Activated CD4-positive, alpha-beta T cell treated with anti-CD3 and anti-CD28 coated beads, Interleukin-2, amount 10 ng/mL, durations not matched to agents 24 days and 14 days (primary cell): ENCODE results near the gene RAPGEF5. TPM values are rescaled to one million over a fixed set of nuclear protein-coding genes. Genes with fewer than 3 reads are reported as not detected.

Experiments used
- DNase-seq: peaks from one replicate; pipeline ENCODE4 v3.0.0; 2022
- H3K27ac Mint-ChIP-seq: one replicate; pipeline ENCODE4 v1.8.0; 2022; ENCODE audit warnings: mild to moderate bottlenecking, mixed read lengths
- H3K27me3 Mint-ChIP-seq: one replicate; pipeline ENCODE4 v1.8.0; 2022; ENCODE audit warnings: mixed read lengths
- H3K36me3 Mint-ChIP-seq: one replicate; pipeline ENCODE4 v1.8.0; 2022; ENCODE audit warnings: low read depth, mild to moderate bottlenecking, mixed read lengths
- H3K4me1 Mint-ChIP-seq: one replicate; pipeline ENCODE4 v1.8.0; 2021; ENCODE audit warnings: mixed read lengths
- H3K4me3 Mint-ChIP-seq: one replicate; pipeline ENCODE4 v1.8.0; 2022; ENCODE audit warnings: mild to moderate bottlenecking, moderate library complexity, mixed read lengths
- H3K9me3 Mint-ChIP-seq: one replicate; pipeline ENCODE4 v1.8.0; 2021; ENCODE audit warnings: mixed read lengths
- intact Hi-C: fragments of 100-400 bp; cut with micrococcal nuclease; formaldehyde crosslinking; loops from one replicate; pipeline ENCODE4 v1.15.1; 2023
- total RNA-seq: library from RNA; stranded (reverse); gene quantifications from 2 replicates; pipeline ENCODE4 v1.2.3, GENCODE V29; 2022

RAPGEF5 gene
- total RNA-seq, 1 donor from 2014 or later: 0.54 TPM

DNA sequence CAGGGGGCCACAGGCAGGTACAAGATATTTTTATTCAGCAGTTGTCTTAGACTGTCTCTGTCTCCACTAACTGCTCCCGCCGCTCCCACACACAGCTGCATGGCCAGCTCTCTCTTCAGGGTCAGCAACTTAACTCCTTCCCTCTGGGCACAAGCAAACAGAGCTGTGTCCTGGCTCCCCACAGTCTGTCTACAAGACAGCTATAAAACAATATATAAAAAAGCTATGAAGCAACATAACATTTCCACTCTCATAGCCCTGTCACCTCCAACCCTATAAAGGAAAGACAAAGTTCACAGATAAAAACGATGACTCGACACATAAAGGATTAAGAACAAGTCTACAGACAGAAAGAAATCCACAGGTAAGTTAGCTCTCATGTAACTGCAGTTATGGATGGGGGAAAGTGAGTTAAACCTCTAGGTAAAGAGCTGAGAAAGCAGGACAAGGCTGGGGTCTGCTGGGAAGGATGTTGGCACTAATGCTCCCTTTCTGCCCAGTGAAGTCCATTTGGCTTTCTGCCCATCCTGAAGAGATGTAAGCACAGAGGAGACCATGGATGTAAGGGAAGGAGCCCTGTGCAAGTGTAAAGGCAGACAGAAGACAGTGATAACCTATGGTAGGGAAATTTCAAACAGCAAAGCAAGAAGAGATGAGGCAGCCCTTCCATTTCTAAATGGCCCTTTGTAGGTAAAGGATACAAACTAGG, 27.0 kb downstream of the RAPGEF5 start:
- no peak for DNase-seq
- no peaks in the 10 kb centered on the region for H3K36me3 Mint-ChIP-seq
- H3K27ac Mint-ChIP-seq: no peak overlapping the region
- no peak overlapping the region for H3K4me3 Mint-ChIP-seq
- peaks cover 10% of the 10 kb centered on the region for H3K27me3 Mint-ChIP-seq
- H3K4me1 Mint-ChIP-seq: no peaks in the 10 kb centered on the region
- H3K9me3 Mint-ChIP-seq: no peaks in the 10 kb centered on the region
- intact Hi-C loops: no loop called here

GRCh38 chr7:22326181-22326580, 30.8 kb downstream of the RAPGEF5 start:
- no peaks in the 10 kb centered on the region for H3K4me1 Mint-ChIP-seq
- peaks cover 13% of the 10 kb centered on the region for H3K27me3 Mint-ChIP-seq
- no peaks in the 10 kb centered on the region for H3K36me3 Mint-ChIP-seq
- no peaks in the 10 kb centered on the region for H3K9me3 Mint-ChIP-seq
- no peak overlapping the region for H3K4me3 Mint-ChIP-seq
- no peak for DNase-seq
- intact Hi-C loops: no loop called here
- H3K27ac Mint-ChIP-seq: no peak overlapping the region

GRCh38 chr7:22325671-22326070, 31.3 kb downstream of the RAPGEF5 start:
- Mint-ChIP-seq H3K36me3 (no peaks in the 10 kb centered on the region), H3K27me3 (peaks cover 15% of the 10 kb centered on the region), H3K9me3 (no peaks in the 10 kb centered on the region), H3K27ac (no peak overlapping the region), H3K4me3 (no peak overlapping the region), H3K4me1 (no peaks in the 10 kb centered on the region)
- intact Hi-C loops: no loop called here
- no peak for DNase-seq

GRCh38 chr7:22323714-22324113, 33.2 kb downstream of the RAPGEF5 start:
- intact Hi-C loops: no loop called here
- no peaks in the 10 kb centered on the region for H3K36me3 Mint-ChIP-seq
- no peaks in the 10 kb centered on the region for H3K4me1 Mint-ChIP-seq
- no peak overlapping the region for H3K27ac Mint-ChIP-seq
- H3K4me3 Mint-ChIP-seq: no peak overlapping the region
- DNase-seq: no peak
- no peaks in the 10 kb centered on the region for H3K9me3 Mint-ChIP-seq
- H3K27me3 Mint-ChIP-seq: peaks cover 15% of the 10 kb centered on the region

DNA sequence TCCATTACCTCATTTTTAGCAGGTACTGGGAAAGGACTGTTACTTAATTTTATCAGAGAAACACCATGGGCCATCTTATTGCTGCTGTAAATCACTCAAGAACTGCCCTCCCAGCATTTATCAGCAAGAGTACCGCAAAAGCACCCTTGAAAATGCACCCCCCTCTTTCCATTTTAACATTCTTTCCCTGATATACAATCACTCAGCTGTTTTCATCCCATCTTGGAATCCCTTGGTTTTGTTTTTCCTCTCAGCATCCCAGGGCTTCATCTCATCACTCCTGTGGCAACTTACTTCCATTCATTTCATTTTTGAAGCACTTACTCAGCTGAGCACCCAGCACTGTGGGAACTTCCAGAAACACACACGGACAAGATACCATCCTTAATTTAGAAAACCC, 36.5 kb downstream of the RAPGEF5 start:
- Mint-ChIP-seq H3K4me1 (no peaks in the 10 kb centered on the region), H3K9me3 (no peaks in the 10 kb centered on the region), H3K27me3 (peaks cover 11% of the 10 kb centered on the region), H3K4me3 (no peak overlapping the region), H3K27ac (no peak overlapping the region), H3K36me3 (no peaks in the 10 kb centered on the region)
- no peak for DNase-seq
- intact Hi-C loops: no loop called here

DNA sequence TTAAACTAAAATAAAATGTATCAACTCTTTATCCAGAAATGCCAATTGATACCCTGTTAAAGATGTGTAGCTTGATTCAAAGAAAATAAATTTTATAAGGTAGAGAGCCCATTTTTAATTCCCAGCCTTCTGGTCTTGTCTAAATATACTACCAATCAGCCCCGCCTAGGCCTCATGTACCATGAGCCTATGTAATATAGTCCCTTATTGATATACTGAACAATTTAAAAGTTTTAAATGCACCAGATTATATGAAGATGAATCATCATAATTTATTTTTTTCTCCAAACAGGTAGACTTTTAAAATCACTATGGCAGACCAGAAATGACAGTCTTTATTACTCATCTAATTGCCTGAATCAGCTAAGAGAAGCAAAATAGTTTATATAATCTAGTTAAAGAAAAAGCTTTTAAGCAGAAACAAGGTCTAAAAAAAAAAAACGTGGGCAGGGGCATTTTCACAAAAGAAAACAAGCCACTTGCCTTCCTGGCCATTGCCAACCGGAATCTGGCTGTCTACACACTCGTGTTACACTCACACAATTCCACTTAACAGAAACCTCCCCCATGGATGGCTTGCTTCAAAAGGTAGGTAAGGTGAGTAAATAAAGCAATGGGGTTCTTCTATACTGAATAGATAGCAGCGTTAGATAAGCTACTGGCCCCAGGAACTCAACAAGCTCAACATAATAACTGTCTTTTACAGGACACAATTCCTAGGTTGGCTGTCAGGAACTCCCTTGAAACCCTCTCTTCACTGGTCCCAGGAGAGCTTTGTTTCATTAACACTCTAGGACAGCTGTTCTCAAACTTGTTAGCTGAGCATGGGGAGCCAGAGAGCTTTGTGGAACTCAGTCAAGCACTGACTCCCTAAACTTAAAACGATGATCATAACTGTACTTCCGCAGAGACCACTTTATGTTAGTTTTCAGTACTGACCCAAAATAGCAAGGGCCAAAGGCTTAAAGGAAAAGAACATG, 37.2 kb downstream of the RAPGEF5 start:
- H3K4me1 Mint-ChIP-seq: no peaks in the 10 kb centered on the region
- no peak overlapping the region for H3K27ac Mint-ChIP-seq
- H3K4me3 Mint-ChIP-seq: no peak overlapping the region
- intact Hi-C loops: no loop called here
- no peak for DNase-seq
- no peaks in the 10 kb centered on the region for H3K36me3 Mint-ChIP-seq
- H3K9me3 Mint-ChIP-seq: no peaks in the 10 kb centered on the region
- peaks cover 7% of the 10 kb centered on the region for H3K27me3 Mint-ChIP-seq

GRCh38 chr7:22318376-22318775, 38.6 kb downstream of the RAPGEF5 start:
- Mint-ChIP-seq H3K4me3 (no peak overlapping the region), H3K36me3 (no peaks in the 10 kb centered on the region), H3K4me1 (no peaks in the 10 kb centered on the region), H3K27ac (no peak overlapping the region), H3K9me3 (no peaks in the 10 kb centered on the region), H3K27me3 (peaks cover 4% of the 10 kb centered on the region)
- DNase-seq: no peak
- intact Hi-C loops: no loop called here

GRCh38 chr7:22317632-22318031, 39.3 kb downstream of the RAPGEF5 start:
- H3K4me1 Mint-ChIP-seq: no peaks in the 10 kb centered on the region
- DNase-seq: no peak
- intact Hi-C loops: no loop called here

GRCh38 chr7:22316914-22317313, 40.0 kb downstream of the RAPGEF5 start:
- Mint-ChIP-seq H3K27ac (no peak overlapping the region), H3K36me3 (no peaks in the 10 kb centered on the region), H3K4me3 (no peak overlapping the region), H3K9me3 (no peaks in the 10 kb centered on the region), H3K27me3 (peaks cover 4% of the 10 kb centered on the region), H3K4me1 (no peaks in the 10 kb centered on the region)
- no peak for DNase-seq
- intact Hi-C loops: no loop called here

More at GRCh38 chr7:22317632-22318031, 39.3 kb downstream of the RAPGEF5 start:
- Mint-ChIP-seq H3K27ac (no peak overlapping the region), H3K9me3 (no peaks in the 10 kb centered on the region), H3K36me3 (no peaks in the 10 kb centered on the region), H3K4me3 (no peak overlapping the region), H3K27me3 (peaks cover 4% of the 10 kb centered on the region)

DNA sequence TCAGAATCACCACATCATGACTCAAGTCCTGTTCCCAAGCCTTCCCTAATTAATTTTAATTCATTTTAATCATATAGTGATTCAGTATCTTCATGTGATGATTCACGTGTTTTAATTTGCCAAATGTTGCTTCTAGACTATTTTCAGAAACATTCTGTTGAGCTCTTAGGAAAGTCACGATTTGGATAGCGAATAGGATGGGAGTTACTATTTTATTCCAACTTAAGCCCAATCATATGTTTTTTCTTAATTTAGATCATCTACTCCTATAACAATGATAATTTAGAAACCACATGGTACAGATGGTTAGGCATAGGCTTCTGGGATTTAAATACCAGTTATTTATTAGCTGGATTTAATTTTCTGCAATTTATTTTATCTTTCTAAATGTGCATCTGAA, 49.1 kb downstream of the RAPGEF5 start:
- Mint-ChIP-seq H3K27ac (no peak overlapping the region), H3K9me3 (peaks cover 9% of the 10 kb centered on the region), H3K4me3 (no peak overlapping the region), H3K4me1 (no peaks in the 10 kb centered on the region), H3K36me3 (no peaks in the 10 kb centered on the region), H3K27me3 (peaks cover 5% of the 10 kb centered on the region)
- no peak for DNase-seq
- intact Hi-C loops: no loop called here

DNA sequence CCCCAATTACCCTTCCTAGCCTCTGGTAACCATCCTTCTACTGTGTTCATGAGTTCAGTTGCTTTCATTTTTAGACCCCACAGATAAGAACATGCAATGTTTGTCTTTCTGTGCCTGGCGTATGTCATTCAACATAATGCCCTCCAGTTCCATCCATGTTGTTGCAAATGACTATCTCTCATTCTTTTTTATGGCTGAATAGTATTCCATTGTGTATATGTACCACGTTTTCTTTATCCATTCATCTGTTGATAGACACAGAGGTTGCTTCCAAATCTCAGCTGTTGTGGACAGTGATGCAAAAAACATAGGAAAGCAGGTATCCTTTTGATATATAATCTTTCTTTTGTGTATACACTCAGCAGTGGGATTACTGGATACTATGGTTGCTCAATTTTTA, 51.2 kb downstream of the RAPGEF5 start:
- no peak overlapping the region for H3K4me3 Mint-ChIP-seq
- no peaks in the 10 kb centered on the region for H3K36me3 Mint-ChIP-seq
- no peak for DNase-seq
- intact Hi-C loops: no loop called here
- no peaks in the 10 kb centered on the region for H3K4me1 Mint-ChIP-seq
- peaks cover 9% of the 10 kb centered on the region for H3K9me3 Mint-ChIP-seq
- no peak overlapping the region for H3K27ac Mint-ChIP-seq
- peaks cover 5% of the 10 kb centered on the region for H3K27me3 Mint-ChIP-seq

GRCh38 chr7:22302951-22303423, 54.0 kb downstream of the RAPGEF5 start:
- Mint-ChIP-seq H3K4me1 (no peaks in the 10 kb centered on the region), H3K9me3 (peaks cover 9% of the 10 kb centered on the region), H3K27me3 (peaks cover 11% of the 10 kb centered on the region), H3K36me3 (no peaks in the 10 kb centered on the region), H3K27ac (no peak overlapping the region), H3K4me3 (no peak overlapping the region)
- no peak for DNase-seq
- intact Hi-C loops: no loop called here

DNA sequence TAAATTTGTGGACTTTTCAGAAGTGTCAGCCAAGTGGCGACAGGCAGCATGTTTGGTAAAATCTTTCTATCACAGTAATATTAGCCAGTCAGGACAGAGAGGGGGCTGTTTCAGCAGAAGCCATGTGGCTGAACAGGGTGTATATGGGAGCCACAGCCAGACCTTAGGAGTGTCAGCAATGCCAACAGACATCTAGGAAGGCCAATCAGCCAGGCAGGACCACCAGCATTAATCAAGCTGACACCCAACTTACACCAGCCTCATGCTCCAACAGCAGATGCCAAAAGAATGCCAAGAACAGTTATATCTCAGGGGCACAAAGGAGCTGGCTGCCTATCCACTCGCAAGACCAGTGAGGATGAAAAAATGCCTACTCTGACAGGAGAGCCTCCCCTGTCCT, 54.8 kb downstream of the RAPGEF5 start:
- H3K36me3 Mint-ChIP-seq: no peaks in the 10 kb centered on the region
- peaks cover 12% of the 10 kb centered on the region for H3K27me3 Mint-ChIP-seq
- intact Hi-C loops: no loop called here
- DNase-seq: no peak
- H3K9me3 Mint-ChIP-seq: peaks cover 9% of the 10 kb centered on the region
- no peak overlapping the region for H3K27ac Mint-ChIP-seq
- H3K4me1 Mint-ChIP-seq: no peaks in the 10 kb centered on the region
- H3K4me3 Mint-ChIP-seq: no peak overlapping the region

DNA sequence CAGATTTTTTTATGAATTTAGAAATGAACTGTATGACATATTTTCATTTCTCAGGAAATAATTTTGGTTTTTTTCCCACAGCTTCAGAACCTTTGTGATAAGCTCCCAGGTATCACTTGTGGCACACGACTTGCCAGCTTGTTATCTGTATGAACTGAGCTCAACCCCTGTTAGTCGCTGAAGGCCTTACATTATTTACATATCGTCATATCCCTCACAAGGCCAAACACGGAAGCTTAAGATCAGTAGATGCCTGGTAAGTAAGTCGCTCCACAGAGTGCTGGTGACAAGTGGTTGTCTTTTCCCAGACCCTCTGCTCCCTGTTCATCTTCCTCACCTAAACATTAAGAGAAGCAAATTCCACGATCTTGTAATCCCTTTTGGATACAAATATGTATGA, 55.2 kb downstream of the RAPGEF5 start:
- intact Hi-C loops: no loop called here
- no peak overlapping the region for H3K27ac Mint-ChIP-seq
- H3K27me3 Mint-ChIP-seq: peaks cover 16% of the 10 kb centered on the region
- H3K36me3 Mint-ChIP-seq: no peaks in the 10 kb centered on the region
- no peaks in the 10 kb centered on the region for H3K4me1 Mint-ChIP-seq
- H3K9me3 Mint-ChIP-seq: peaks cover 9% of the 10 kb centered on the region
- no peak for DNase-seq
- no peak overlapping the region for H3K4me3 Mint-ChIP-seq
